HG03354 (cell line): ENCODE measurements around the gene WDR82.

Experiments used
- ATAC-seq: cut with Tn5 transposase; IDR thresholded peaks from one replicate; pipeline ENCODE4 v1.9.1; 2021; ENCODE audit warnings: mild to moderate bottlenecking; ENCODE audit not compliant: unreplicated experiment, poor library complexity, severe bottlenecking

WDR82 gene, protein sequence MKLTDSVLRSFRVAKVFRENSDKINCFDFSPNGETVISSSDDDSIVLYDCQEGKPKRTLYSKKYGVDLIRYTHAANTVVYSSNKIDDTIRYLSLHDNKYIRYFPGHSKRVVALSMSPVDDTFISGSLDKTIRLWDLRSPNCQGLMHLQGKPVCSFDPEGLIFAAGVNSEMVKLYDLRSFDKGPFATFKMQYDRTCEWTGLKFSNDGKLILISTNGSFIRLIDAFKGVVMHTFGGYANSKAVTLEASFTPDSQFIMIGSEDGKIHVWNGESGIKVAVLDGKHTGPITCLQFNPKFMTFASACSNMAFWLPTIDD

DNA sequence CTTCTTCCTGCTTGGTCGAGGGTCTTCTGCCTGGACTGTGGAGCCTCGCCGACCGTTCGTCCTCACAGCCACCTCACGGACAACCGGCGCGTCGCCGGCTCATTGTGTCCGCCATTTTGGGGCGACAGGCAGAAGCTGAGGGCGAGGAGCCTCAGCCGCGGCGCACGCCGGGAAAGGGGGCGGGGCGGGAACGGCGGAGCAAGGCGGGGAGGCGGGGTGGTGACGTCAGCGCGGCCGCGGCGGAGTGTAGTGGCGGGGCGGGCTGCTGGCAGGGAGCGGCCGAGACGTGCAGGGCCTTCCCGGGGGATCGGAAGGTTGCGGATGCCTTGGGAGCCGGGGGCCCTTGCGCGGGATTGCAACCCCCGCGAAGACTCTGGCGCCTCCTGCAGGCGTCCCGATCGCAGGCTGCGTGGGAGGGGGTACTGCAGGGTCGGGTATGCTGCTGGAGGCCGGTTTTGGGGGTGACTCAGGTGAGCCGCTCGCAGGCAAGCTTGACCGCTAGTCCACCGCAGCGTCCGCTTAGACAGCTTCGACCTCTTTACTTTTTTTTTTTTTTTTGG lies at the start of gene WDR82:
Gene WDR82, minus strand, starts transcription at position 140 of the 560 bp plus-strand sequence. CDS start 288 bp downstream, outside the sequence.
- ATAC-seq = peak; percentile 84

DNA sequence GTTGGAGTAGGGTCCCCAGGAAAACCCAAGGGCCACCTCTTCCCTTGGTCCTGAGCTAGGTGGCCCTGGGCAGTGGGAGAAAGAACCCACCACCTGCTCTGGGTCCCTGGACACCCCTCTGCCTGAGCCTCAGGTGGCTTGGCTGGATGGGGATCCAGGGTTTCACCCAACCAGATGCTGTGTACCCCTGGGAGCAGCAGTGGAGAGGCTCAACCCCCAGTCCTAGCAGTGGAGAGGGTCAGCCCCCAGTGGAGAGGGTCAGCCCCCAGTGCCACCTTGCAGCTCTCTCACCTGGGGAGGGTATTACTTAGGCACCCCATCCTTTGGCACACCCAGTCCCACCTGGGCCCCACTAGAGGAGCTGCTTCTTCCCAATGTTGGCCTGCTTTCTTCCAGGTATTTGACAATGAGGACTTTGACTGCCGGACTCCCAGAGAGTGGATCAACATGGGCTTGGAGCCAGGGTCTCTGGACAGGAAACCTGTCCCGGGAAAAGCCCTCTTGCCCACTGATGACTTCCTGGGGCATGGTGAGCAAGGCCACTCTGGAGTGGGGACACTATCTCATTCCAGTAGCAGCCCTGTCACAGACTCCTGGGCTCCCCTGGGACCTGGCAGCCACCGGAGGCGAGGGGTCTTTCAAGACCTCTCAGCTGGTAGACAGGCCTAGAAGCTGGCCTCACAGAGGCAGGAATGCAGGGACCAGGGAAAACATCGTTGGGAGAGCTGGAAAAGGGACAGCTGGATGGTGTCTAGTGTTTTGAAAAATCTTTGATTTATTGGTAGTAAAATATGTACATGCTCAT lies 49.2 kb upstream of the WDR82 start:
- no peak for ATAC-seq

DNA sequence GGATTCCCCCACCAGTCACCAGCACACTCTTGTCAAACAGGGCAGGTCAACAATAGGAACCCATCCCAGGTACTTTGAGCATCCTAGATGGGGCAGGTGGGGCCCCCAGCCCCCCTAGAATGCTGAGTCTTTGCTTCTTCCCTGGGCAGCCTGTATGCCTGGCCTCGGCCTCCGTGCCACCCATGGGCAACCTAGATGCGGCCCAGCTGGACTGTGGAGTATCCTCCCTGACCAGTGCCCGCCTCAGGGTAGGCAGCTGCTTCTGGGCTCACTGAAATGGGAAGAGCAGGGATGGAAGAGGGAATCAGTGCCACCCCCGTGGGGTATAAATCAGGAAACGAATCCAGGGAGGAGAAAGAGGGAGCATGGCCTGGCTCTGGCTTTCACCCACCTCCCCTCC lies 48.5 kb upstream of the WDR82 start:
- no peak for ATAC-seq

DNA sequence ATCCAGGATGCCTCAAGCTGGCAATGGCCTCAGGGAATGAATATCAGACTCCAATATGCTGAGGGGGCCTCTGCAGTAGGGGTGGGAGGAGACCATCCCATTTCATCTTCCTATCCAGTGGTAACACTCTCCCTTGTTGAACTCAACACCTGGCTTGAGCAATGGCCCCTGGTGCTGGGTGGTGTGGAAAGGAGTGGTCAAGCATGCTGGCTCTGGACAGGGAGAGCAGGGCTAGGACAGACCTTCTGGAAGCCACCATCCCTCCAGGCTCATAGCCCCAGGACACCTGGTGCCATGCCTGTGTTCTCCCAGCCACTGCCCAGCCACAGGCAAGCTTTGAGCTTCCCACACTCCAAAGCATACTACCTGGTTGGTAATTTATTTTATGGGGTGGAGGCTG lies 47.2 kb upstream of the WDR82 start:
- no peak for ATAC-seq

DNA sequence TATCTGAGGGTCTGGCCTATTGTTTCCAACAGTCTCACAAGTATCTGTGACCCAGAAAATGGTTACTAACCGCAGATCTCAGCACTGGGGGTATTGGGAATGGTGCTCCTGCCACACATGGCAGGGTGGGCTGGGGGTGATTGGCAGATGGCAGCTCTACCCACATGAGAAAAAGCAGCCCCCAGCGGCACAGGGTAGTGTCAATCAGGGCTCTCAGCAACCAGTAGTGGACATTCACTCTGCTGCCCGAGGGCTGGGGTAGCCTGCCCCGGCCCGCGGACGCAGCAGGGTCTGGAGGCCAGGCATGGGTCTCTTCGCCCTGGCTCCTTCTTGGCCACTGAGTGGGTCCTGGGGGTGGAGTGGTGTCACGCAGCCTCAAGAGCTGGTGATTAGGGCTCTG lies 46.2 kb upstream of the WDR82 start:
- ATAC-seq = no peak

DNA sequence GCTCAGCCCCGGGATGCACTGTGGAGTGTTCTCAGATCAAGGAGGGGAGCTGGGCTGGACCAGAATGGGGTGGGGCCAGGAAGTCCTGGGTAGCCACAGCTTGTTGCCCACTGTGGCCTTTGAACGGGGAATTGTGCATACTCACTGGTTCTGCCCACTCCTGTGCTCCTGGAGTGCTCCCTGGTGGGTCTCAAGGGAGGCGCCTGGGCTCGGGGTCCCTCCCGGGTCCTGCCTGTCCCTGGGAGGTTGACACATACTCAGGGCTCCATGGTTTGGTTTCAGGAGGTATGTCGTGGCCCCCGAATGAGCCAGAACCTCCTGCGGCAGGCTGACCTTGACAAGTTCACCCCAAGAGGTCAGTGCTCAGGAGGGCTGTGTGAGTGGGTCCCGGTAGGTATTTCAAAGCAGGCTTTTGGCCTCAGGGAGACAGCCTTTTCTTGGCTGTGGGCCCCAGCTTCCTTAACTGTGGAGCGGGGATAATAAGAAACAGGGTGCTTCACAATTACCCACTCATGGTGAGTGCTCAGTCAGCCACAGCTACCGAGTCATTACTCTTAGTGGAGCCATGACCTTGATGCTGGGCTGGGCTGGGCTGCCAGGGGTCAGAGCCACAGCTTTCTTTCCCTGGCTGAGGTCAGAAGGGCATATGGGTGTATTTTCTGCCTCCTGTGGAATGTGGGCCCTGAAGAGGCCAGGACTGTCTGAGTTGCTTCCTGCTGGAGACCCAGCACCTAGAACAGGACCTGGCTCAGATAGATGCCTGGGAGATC lies 45.3 kb upstream of the WDR82 start:
- ATAC-seq = no peak

DNA sequence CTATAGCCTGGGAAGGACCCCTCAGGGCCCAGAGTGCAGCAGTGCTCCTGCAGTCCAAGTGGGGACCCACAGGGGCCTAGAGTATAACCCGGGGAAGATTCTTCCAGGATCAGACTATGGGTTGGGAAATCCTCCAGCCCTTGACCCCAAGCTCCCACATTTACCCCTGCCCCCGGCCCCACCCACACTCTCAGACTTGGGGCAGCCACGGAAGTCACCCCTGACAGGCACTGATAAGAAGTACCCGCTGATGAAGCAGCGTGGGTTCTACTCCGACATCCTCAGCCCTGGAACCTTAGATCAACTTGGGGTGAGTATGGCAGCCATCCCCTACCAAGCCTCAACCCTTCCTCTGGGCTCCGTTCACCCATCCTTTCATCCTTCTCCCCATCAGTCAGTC lies 44.0 kb upstream of the WDR82 start:
- no peak for ATAC-seq

DNA sequence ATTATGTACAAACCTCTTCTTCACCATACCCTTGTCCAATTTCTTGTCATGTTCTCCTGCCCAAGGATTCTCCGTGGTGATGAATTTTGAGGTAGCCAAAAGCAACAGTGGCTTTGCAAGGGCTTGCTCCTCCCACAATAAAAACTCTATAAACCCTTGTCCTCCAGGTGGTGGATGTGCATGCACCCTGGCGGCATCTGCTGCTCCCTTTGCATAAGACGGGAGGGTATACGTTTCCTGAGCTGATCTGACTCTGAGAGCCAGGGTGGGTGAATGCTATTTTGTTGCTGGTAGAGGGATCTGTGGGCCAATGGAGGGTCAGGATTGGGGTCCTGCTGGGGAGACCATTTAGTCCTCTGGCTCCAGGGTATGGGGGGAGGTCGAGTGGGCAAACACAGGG lies 43.0 kb upstream of the WDR82 start:
- ATAC-seq = no peak

DNA sequence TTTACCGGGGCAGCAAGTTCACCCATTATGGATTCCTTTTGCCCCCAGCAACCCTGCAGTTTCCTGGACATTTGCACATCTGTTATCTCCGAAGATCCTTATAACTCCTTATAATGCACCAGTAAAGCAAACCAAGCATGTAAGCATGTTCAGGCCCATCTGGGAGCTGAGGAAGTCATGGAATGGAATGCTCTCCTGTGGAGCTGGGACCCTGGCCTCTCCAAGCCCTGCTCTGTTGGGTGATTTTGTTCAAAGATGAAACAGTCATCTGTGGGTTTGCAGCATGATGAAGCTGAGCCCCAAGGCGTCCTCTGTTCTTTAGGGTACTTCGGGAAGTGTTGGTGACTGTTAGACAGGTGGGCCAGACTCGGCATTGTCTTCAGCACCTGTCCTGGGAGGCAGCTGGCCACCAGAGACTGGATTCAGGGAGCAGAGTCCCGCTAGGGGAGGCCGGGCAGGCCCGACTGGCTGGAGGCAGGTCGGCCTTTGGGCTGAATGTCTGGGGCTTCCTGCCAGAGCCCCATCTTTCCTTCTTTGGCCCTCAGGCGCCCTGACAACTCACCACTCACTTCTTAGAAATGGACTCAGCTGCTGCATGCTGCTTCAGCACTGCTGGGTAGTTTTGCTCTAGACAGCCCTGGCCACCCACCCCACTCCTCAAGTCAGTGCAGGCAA lies 41.6 kb upstream of the WDR82 start:
- ATAC-seq = no peak

DNA sequence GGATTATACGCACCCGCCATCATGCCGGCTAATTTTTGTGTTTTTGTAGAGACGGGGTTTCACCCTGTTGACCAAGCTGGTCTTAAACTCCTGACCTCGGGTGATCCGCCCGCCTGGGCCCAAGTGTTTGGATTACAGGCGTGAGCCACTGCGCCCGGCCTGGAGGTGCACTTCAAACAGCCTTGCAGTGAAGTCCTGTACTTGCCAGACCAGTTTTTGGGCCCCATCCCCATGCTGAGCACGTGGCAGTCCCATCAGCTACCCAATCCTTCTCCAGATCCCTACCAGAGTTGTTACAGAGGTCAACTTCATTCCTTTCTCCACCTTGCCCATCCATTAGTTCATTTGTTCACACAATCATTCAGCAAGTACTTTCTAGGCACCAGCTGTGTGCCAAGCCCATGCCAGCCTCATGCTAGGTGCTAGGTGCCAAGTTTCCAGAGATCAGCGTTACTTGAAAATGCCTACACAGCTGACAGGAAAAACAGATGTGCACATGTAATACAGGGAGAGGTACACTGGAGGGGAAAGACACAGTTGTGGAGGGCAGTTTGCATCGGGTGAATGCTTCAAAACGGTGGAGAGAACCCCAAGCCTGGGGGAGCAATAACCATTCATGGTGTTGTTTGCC lies 39.9 kb upstream of the WDR82 start:
- ATAC-seq = no peak

DNA sequence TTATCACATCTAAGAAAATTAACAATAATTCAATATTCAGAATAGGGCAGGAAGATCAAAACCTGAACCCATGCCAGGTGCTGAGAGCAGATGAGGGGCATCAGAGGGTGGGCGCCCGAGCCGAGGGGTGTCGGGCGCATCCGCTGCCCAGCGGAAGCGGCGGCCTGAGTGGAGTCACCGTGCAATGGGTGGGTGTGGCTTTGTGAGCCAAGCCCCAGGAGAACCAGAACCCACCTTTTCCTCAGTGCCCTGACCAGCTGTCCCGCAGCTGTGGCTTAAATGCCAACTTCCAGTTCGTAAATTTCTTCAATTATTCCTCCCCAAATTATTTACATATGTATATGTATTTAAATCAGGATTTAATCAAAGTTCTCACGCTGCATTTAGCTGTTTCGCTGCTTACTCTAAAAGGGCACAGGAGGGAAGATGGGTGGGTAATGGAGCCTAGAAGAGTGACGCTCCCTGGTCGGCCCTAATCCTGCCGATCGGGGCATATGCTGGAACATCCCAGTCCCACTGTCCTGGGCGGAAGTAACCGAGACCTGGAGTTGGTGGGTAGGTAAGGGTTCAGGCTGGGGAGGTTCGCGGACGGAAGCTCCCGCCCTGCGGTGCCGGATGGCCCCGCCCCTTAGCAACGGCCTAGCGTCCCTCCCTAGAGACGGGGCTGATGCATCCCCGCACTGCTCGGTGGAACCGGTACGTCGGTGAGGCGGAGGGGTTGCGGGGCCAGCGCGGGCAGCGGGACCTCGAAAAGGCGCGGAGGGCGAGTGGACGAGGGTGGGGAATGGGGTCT lies 39.0 kb upstream of the WDR82 start:
- ATAC-seq = no peak

DNA sequence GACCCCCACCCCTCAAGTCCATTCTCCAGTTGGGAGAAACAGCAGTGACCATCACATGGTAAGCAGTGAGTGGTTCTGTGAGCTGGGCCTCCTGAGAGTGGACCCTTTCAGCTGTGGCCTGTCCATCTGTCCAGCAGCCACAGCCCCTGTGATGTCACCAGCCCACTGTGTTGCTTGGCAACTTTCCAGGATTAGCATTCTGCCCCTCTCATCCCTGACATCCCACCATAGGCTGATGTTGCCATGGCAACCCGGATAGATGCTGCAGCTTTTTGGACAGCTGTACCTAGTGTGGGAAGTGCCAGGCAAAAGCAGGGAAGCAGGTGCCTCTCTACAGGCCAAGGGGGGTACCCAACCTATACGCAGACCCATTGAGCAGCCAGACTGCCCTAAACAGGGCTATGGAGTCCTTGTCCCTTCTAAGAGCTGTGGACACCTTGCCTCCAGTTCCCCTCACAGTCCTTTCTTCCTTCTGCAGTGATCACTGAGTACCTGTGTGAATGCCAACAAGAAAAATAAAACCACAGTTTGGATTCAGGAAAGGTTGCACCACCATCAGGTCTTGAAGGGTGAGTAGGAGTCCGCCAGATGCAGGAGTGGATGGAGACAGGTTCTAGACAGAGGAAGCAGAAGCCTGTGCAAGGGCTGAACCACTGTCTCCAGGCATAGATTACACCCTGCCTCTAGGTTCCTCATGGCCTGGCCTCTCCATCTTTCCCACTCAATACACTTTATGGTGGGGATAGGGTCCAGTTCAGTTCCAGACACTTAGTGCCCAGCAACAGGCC lies 37.7 kb upstream of the WDR82 start, which contains the start of gene DNAH1:
Gene DNAH1, plus strand, starts transcription at position 343 of the 788 bp plus-strand sequence. CDS start 6,124 bp downstream, outside the sequence.
- no peak for ATAC-seq

DNA sequence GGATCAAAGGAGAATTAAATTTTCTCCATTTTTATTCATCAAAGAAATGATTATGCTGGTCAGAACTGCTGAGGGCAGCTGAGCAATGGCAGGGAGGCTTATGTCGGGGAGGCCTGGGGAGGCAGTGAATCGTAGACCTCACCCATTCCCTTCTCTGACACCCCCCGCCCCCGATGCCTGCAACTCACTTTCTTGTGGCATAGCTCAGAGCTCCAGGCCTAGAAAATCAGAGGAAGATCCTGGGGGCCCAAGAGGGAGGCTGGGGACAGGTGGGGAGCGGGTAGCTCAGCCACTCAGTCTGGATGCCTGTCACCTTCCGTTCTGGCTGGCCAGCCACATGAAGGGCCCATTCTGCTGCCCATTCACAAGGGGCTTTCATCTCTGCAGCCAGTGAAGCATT lies 36.6 kb upstream of the WDR82 start:
- ATAC-seq = no peak

DNA sequence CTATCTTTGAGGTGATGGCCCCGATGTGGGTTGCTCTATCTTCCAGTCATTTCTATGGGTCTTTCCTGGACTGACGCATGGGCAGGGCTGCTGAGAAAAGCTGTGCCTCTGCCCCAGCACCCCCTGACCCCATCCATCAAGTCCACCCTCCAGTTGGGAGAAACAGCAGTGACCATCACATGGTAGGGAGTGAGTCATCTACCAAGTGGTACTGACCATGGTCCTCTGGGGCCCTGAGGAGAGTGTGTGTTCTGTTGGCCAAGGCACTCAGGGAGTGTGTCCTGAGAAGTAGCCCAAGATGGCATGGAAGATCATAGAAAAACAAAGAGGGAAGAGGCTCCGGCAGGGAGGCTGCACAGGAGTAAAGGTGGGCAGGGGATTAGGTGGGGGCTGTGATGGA lies 36.0 kb upstream of the WDR82 start:
- no peak for ATAC-seq

DNA sequence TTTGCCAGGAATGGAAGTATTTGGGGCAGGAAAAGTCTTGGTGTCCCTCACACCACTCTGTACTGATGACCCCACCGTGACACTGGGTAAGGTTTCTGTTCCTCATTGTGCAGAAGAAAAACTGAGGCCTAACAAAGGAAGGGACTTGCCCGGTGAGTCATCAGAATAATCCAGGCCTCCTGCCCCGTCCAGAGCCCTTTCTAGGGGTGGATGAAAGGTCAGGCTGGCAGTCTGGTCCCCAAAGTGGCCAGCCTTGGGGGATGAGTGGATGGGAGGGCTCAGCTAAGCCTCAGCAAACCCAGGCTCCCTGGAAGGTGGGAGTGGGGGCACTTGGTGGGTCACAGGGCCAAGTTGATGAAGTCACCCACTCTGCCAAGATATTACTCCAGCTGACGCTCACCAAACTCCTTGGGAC lies 35.3 kb upstream of the WDR82 start:
- peak; percentile 94 for ATAC-seq

DNA sequence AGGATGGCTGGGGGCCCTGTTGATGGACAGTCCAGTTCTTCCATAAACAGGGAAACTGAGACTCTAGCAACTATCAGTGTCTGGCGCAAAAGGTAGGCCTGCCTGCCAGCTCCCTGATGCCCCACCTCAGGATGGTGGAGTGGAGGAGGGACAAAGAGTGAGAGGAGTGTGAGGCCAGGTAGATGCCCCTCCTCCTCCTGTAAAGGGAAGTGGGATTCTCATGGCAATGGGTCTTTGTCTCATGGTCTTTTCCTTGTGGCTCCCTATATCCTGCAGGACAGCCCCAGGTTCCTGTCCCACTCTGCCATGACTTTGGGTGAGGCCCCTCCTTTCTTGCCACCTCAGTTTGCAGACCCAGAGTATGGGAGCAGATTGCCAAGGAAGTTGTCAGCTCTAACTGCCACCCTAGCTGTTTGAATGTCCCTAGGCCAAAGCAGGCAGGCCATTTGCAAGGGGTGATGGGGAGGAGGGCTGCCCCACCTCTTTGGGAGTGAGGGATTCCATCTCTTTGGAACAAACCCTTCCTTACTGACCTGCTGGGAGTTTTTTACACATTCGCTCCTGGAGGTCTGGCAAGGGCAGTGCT lies 34.8 kb upstream of the WDR82 start:
- ATAC-seq = peak; percentile 15

DNA sequence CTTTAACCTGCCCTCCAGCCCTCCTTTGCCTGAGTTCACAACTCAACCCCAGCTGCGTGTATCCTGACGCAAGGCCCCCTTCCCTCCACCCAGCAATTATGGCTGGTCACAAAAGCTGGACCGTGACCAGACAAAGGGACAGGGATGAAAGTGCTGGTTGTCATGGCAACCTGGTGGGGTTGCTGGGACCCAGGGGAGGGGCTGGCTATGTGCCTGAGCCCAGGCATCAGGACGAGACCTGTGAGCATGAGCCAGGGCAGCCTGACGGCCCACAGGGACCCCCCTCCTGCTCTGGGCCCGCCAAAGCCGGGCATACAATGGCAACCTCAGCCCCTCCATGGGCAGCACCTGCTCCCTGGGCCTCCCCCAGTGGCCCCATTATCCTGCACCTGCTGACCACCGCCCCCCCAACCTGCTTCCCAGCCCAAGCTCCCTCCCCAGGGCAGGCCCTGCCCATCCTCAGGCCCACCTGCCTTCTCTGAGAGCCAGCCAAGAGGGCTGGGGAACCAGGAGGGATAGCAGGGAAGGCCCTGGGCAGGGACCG lies 33.2 kb upstream of the WDR82 start:
- no peak for ATAC-seq
